Posterior cingulate gyrus (tissue), 11 donors: ENCODE measurements around the gene MTMR4.
"Not testable (repeated sequence)": the region's sequence is repeated elsewhere in the genome, so short reads cannot be mapped to it uniquely, and the experiment has no call there.

Experiments
- DNase-seq, 10 donors: peaks; one replicate each; pipeline versions ENCODE4 v3.0.0 to v3.0.0-alpha.2; 2020 to 2021; ENCODE audit warnings: mixed read lengths in 3 of 10
- intact Hi-C: fragments of 100-400 bp; cut with DNase I; formaldehyde crosslinking; loops from one replicate; pipeline ENCODE4 v1.15.1; 2023

The MTMR4 gene

GRCh38 chr17:58513965-58514769, at the start of gene MTMR4:
MTMR4 (minus strand) TSS chr17:58514638; CDS start chr17:58514407, 231 bp downstream.
- peak; percentile 61 to 97 (median 84) for DNase-seq
- intact Hi-C loops: loop anchor here (10.0 kb wide), 1 partner anchor 159 kb away; the partner anchor contains the start of gene SUPT4H1

GRCh38 chr17:58560511-58560910, 46.1 kb upstream of the MTMR4 start:
- intact Hi-C loops: no loop called here
- DNase-seq: no peak

- intact Hi-C loops: no loop called here
- no peak for DNase-seq
Observed at GRCh38 chr17:58557981-58558380, 43.5 kb upstream of the MTMR4 start.

- intact Hi-C loops: no loop called here
Observed at GRCh38 chr17:58556833-58557250, 42.4 kb upstream of the MTMR4 start.

GRCh38 chr17:58555109-58555508, 40.7 kb upstream of the MTMR4 start:
- DNase-seq: peak in 4 of 10 donors; percentile 23 to 86 (median 48)
- intact Hi-C loops: not testable (repeated sequence)

More at GRCh38 chr17:58556833-58557250, 42.4 kb upstream of the MTMR4 start:
- peak in 1 of 10 donors; percentile 27 for DNase-seq

- intact Hi-C loops: no loop called here
- DNase-seq: peak in 1 of 10 donors; percentile 33
Observed at GRCh38 chr17:58541249-58541648, 26.8 kb upstream of the MTMR4 start.

GRCh38 chr17:58539698-58540097, 25.3 kb upstream of the MTMR4 start:
- intact Hi-C loops: no loop called here
- DNase-seq: no peak

- intact Hi-C loops: no loop called here
- DNase-seq: no peak
Observed at GRCh38 chr17:58538811-58539409, 24.5 kb upstream of the MTMR4 start.

GRCh38 chr17:58537266-58537665, 22.8 kb upstream of the MTMR4 start:
- DNase-seq: peak in 1 of 10 donors; percentile 24

GRCh38 chr17:58536542-58536941, 22.1 kb upstream of the MTMR4 start:
- DNase-seq: peak in 1 of 10 donors; percentile 47
- intact Hi-C loops: no loop called here

More at GRCh38 chr17:58537266-58537665, 22.8 kb upstream of the MTMR4 start:
- intact Hi-C loops: no loop called here

GRCh38 chr17:58535431-58535830, 21.0 kb upstream of the MTMR4 start:
- intact Hi-C loops: no loop called here
- no peak for DNase-seq

- intact Hi-C loops: no loop called here
- peak in 1 of 10 donors; percentile 38 for DNase-seq
Observed at GRCh38 chr17:58534901-58535421, 20.5 kb upstream of the MTMR4 start.

GRCh38 chr17:58534331-58534730, 19.9 kb upstream of the MTMR4 start:
- intact Hi-C loops: no loop called here
- no peak for DNase-seq

GRCh38 chr17:58533616-58534188, 19.3 kb upstream of the MTMR4 start:
- DNase-seq: peak in 1 of 10 donors; percentile 85

GRCh38 chr17:58532555-58532951, 18.1 kb upstream of the MTMR4 start:
- intact Hi-C loops: no loop called here
- peak in 1 of 10 donors; percentile 75 for DNase-seq

More at GRCh38 chr17:58533616-58534188, 19.3 kb upstream of the MTMR4 start:
- intact Hi-C loops: no loop called here

GRCh38 chr17:58531661-58532554, 17.5 kb upstream of the MTMR4 start:
- peak; percentile 72 to 98 (median 78) for DNase-seq
- intact Hi-C loops: no loop called here

- intact Hi-C loops: no loop called here
- peak in 2 of 10 donors; percentile 49 to 87 for DNase-seq
Observed at GRCh38 chr17:58531122-58531521, 16.7 kb upstream of the MTMR4 start.

- intact Hi-C loops: no loop called here
- DNase-seq: peak in 1 of 10 donors; percentile 86
Observed at GRCh38 chr17:58530655-58531054, 16.2 kb upstream of the MTMR4 start.

GRCh38 chr17:58529275-58529674, 14.8 kb upstream of the MTMR4 start:
- intact Hi-C loops: loop anchor here (5.0 kb wide), 1 partner anchor 48 kb away; no protein-coding TSS in a partner anchor
- DNase-seq: peak; percentile 48 to 96 (median 73)

- intact Hi-C loops: loop anchor here (5.0 kb wide), 1 partner anchor 49 kb away; no protein-coding TSS in a partner anchor
- DNase-seq: no peak
Observed at GRCh38 chr17:58528443-58528842, 14.0 kb upstream of the MTMR4 start.
